EH (cell line): ENCODE data around the gene METTL25.
"Not testable (repeated sequence)": the region's sequence is repeated elsewhere in the genome, so short reads cannot be mapped to it uniquely, and the experiment has no call there.

Experiments used
- DNase-seq: peaks from one replicate; pipeline ENCODE4 v3.0.0-alpha.2; 2015; ENCODE audit warnings: low read depth

METTL25 gene

GRCh38 chr12:82358200-82359114 is at the start of gene METTL25, which contains the start of gene CCDC59:
Gene METTL25 (plus strand): TSS chr12:82358529. CDS start chr12:82358566, 37 bp downstream.
Gene CCDC59 (minus strand): TSS chr12:82358387. CDS start chr12:82358376, 11 bp downstream.
- DNase-seq: peak; percentile 98

GRCh38 chr12:82314406-82314892 is 43.9 kb upstream of the METTL25 start:
- no peak for DNase-seq

- DNase-seq: no peak
These were observed 39.1 kb upstream of the METTL25 start for GRCh38 chr12:82319276-82319675.

GRCh38 chr12:82325540-82326336 is 32.6 kb upstream of the METTL25 start:
- DNase-seq: no peak

- DNase-seq: peak; percentile 20
These were observed 31.3 kb upstream of the METTL25 start for GRCh38 chr12:82326905-82327503.

- DNase-seq: no peak
These were observed 30.5 kb upstream of the METTL25 start for GRCh38 chr12:82327861-82328260.

GRCh38 chr12:82329508-82329907 is 28.8 kb upstream of the METTL25 start:
- DNase-seq: no peak

- no peak for DNase-seq
These were observed 8.2 kb upstream of the METTL25 start for GRCh38 chr12:82350161-82350560.

GRCh38 chr12:82351390-82351789 is 6.9 kb upstream of the METTL25 start:
- no peak for DNase-seq

- no peak for DNase-seq
These were observed 989 bp upstream of the METTL25 start for GRCh38 chr12:82357340-82357739.

- no peak for DNase-seq
These were observed 507 bp upstream of the METTL25 start for GRCh38 chr12:82357845-82358199.

- DNase-seq: peak; percentile 8
These were observed 768 bp downstream of the METTL25 start for GRCh38 chr12:82359115-82359478.

GRCh38 chr12:82360834-82361233 is 2.5 kb downstream of the METTL25 start:
- not testable (repeated sequence) for DNase-seq

- no peak for DNase-seq
These were observed 3.2 kb downstream of the METTL25 start for GRCh38 chr12:82361461-82361915.

GRCh38 chr12:82363990-82364389 is 5.7 kb downstream of the METTL25 start:
- DNase-seq: no peak

GRCh38 chr12:82366197-82366596 is 7.9 kb downstream of the METTL25 start:
- peak; percentile 10 for DNase-seq

- DNase-seq: no peak
These were observed 16.9 kb downstream of the METTL25 start for GRCh38 chr12:82375201-82375600.

- DNase-seq: no peak
These were observed 20.7 kb downstream of the METTL25 start for GRCh38 chr12:82378997-82379396.

- DNase-seq: peak; percentile 22
These were observed 25.7 kb downstream of the METTL25 start for GRCh38 chr12:82383930-82384552.

- no peak for DNase-seq
These were observed 40.5 kb downstream of the METTL25 start for GRCh38 chr12:82398879-82399278.

- DNase-seq: no peak
These were observed 42.5 kb downstream of the METTL25 start for GRCh38 chr12:82400819-82401218.

GRCh38 chr12:82406651-82407050 is 48.3 kb downstream of the METTL25 start:
- DNase-seq: no peak
